ENCODE data around the gene SCN7A. TPM values are rescaled to one million over a fixed set of nuclear protein-coding genes. Genes with fewer than 3 reads are reported as not detected.
"Not testable (repeated sequence)": the region's sequence is repeated elsewhere in the genome, so short reads cannot be mapped to it uniquely, and the experiment has no call there.

The SCN7A gene
- total RNA-seq, 1 experiment from 2014 or later: not detected

- DNase-seq (ENCODE audit: low read depth): no peak
These were observed 39.9 kb downstream of the SCN7A start for GRCh38 chr2:166454006-166454595.

- DNase-seq (ENCODE audit: low read depth): no peak
These were observed 42.6 kb downstream of the SCN7A start for GRCh38 chr2:166451468-166451867.

GRCh38 chr2:166449439-166449838, 44.6 kb downstream of the SCN7A start:
- no peak for DNase-seq (ENCODE audit: low read depth)

- DNase-seq (ENCODE audit: low read depth): no peak
These were observed 45.9 kb downstream of the SCN7A start for GRCh38 chr2:166448106-166448505.

- no peak for DNase-seq (ENCODE audit: low read depth)
These were observed 49.7 kb downstream of the SCN7A start for GRCh38 chr2:166444306-166444705.

- no peak for DNase-seq (ENCODE audit: low read depth)
These were observed 53.7 kb downstream of the SCN7A start for GRCh38 chr2:166440313-166440712.

GRCh38 chr2:166439078-166439477, 55.0 kb downstream of the SCN7A start:
- DNase-seq (ENCODE audit: low read depth): no peak

GRCh38 chr2:166436976-166437375, 57.1 kb downstream of the SCN7A start:
- no peak for DNase-seq (ENCODE audit: low read depth)

GRCh38 chr2:166436189-166436588, 57.9 kb downstream of the SCN7A start:
- no peak for DNase-seq (ENCODE audit: low read depth)

GRCh38 chr2:166434491-166434890, 59.6 kb downstream of the SCN7A start:
- DNase-seq (ENCODE audit: low read depth): no peak

- no peak for DNase-seq (ENCODE audit: low read depth)
These were observed 60.6 kb downstream of the SCN7A start for GRCh38 chr2:166433457-166433856.

GRCh38 chr2:166432331-166432730, 61.7 kb downstream of the SCN7A start:
- DNase-seq (ENCODE audit: low read depth): no peak

GRCh38 chr2:166424841-166425240, 69.2 kb downstream of the SCN7A start:
- DNase-seq (ENCODE audit: low read depth): no peak

- peak; percentile 20 for DNase-seq (ENCODE audit: low read depth)
These were observed 74.5 kb downstream of the SCN7A start for GRCh38 chr2:166419616-166419934.

GRCh38 chr2:166418853-166419615, 75.0 kb downstream of the SCN7A start:
- DNase-seq (ENCODE audit: low read depth): no peak

GRCh38 chr2:166417669-166418068, 76.4 kb downstream of the SCN7A start:
- peak; percentile 21 for DNase-seq (ENCODE audit: low read depth)

GRCh38 chr2:166413255-166413654, 80.8 kb downstream of the SCN7A start:
- no peak for DNase-seq (ENCODE audit: low read depth)

GRCh38 chr2:166411473-166412230, 82.4 kb downstream of the SCN7A start:
- peak; percentile 48 for DNase-seq (ENCODE audit: low read depth)

GRCh38 chr2:166410828-166411472, 83.1 kb downstream of the SCN7A start:
- peak; percentile 77 for DNase-seq (ENCODE audit: low read depth)

- DNase-seq (ENCODE audit: low read depth): not testable (repeated sequence)
These were observed 86.3 kb downstream of the SCN7A start for GRCh38 chr2:166407746-166408145.

- no peak for DNase-seq (ENCODE audit: low read depth)
These were observed 87.7 kb downstream of the SCN7A start for GRCh38 chr2:166406374-166406773.

- DNase-seq (ENCODE audit: low read depth): no peak
These were observed 88.5 kb downstream of the SCN7A start for GRCh38 chr2:166405569-166405926.

Measured in Daoy (cell line).